Measurements from ENCODE around the gene GLP2R. TPM values are rescaled to one million over a fixed set of nuclear protein-coding genes. Genes with fewer than 3 reads are reported as not detected.

The GLP2R gene
- total and polyA plus RNA-seq, 2 experiments from 2014 or later, result not detected

- WGBS, 2 experiments (ENCODE audit: low coverage in 1 of 2, low lambda C conversion rate in 2 of 2, missing lambda C conversion rate in 2 of 2), result 37 to 44% methylated on average over 8 of the region's 8 CpGs
- Histone ChIP-seq H3K4me3 (no peak overlapping the region), H3K4me1 (ENCODE audit: insufficient read depth) (peaks cover 11% of the 10 kb centered on the region), H3K9me2 (ENCODE audit: insufficient read depth) (no peaks in the 10 kb centered on the region), H3K79me2 (ENCODE audit: insufficient read depth) (no peaks in the 10 kb centered on the region), H3K9me3 (ENCODE audit: low read depth) (no peaks in the 10 kb centered on the region), H4K20me1 (ENCODE audit: insufficient read depth) (no peaks in the 10 kb centered on the region), H3K36me3 (ENCODE audit: low read depth) (no peaks in the 10 kb centered on the region), H3K27me3 (replicated peaks; ENCODE audit: insufficient read depth) (no peaks in the 10 kb centered on the region), H2AFZ (no peak overlapping the region), H3K4me2 (ENCODE audit: unreplicated experiment) (no peak overlapping the region), H3K9ac (no peak overlapping the region), H3K27ac (no peak overlapping the region), H3F3A (ENCODE audit: insufficient read depth) (no peaks in the 10 kb centered on the region)
- no peak for DNase-seq
- no peak for TF ChIP-seq EZH2phosphoT487 (IDR thresholded peaks at IDR 0.05; ENCODE audit: insufficient read depth, low read depth)
- TF ChIP-seq EZH2 (IDR thresholded peaks at IDR 0.05; ENCODE audit: insufficient read depth, poor library complexity, severe bottlenecking), result no peak
- in situ Hi-C loops (cut with MboI), result no loop called here
Measured at GRCh38 chr17:9844153-9844552, 18.4 kb downstream of the GLP2R start.

GRCh38 chr17:9845306-9845705, 19.6 kb downstream of the GLP2R start:
- Histone ChIP-seq H3K9ac (no peak overlapping the region), H3K9me3 (ENCODE audit: low read depth) (no peaks in the 10 kb centered on the region), H3K36me3 (ENCODE audit: low read depth) (no peaks in the 10 kb centered on the region), H3K4me3 (no peak overlapping the region), H2AFZ (no peak overlapping the region), H3K4me1 (ENCODE audit: insufficient read depth) (peaks cover 11% of the 10 kb centered on the region), H3F3A (ENCODE audit: insufficient read depth) (no peaks in the 10 kb centered on the region), H4K20me1 (ENCODE audit: insufficient read depth) (no peaks in the 10 kb centered on the region), H3K27ac (no peak overlapping the region), H3K9me2 (ENCODE audit: insufficient read depth) (no peaks in the 10 kb centered on the region), H3K27me3 (replicated peaks; ENCODE audit: insufficient read depth) (no peaks in the 10 kb centered on the region), H3K4me2 (ENCODE audit: unreplicated experiment) (no peak overlapping the region), H3K79me2 (ENCODE audit: insufficient read depth) (no peaks in the 10 kb centered on the region)
- 77 to 90% methylated on average over 4 of the region's 4 CpGs for WGBS, 2 experiments (ENCODE audit: low coverage in 1 of 2, low lambda C conversion rate in 2 of 2, missing lambda C conversion rate in 2 of 2)
- TF ChIP-seq EZH2 (IDR thresholded peaks at IDR 0.05; ENCODE audit: insufficient read depth, poor library complexity, severe bottlenecking) (no peak), EZH2phosphoT487 (IDR thresholded peaks at IDR 0.05; ENCODE audit: insufficient read depth, low read depth) (no peak)
- no peak for DNase-seq
- in situ Hi-C loops (cut with MboI), result no loop called here

GRCh38 chr17:9850151-9850550, 24.4 kb downstream of the GLP2R start:
- Histone ChIP-seq H4K20me1 (ENCODE audit: insufficient read depth) (no peaks in the 10 kb centered on the region), H3K9ac (no peak overlapping the region), H2AFZ (no peak overlapping the region), H3K79me2 (ENCODE audit: insufficient read depth) (no peaks in the 10 kb centered on the region), H3K4me1 (ENCODE audit: insufficient read depth) (no peaks in the 10 kb centered on the region), H3K27me3 (replicated peaks; ENCODE audit: insufficient read depth) (no peaks in the 10 kb centered on the region), H3F3A (ENCODE audit: insufficient read depth) (no peaks in the 10 kb centered on the region), H3K4me2 (ENCODE audit: unreplicated experiment) (no peak overlapping the region), H3K36me3 (ENCODE audit: low read depth) (no peaks in the 10 kb centered on the region), H3K4me3 (no peak overlapping the region), H3K9me3 (ENCODE audit: low read depth) (no peaks in the 10 kb centered on the region), H3K9me2 (ENCODE audit: insufficient read depth) (no peaks in the 10 kb centered on the region), H3K27ac (no peak overlapping the region)
- 57 to 63% methylated on average over 5 of the region's 5 CpGs for WGBS, 2 experiments (ENCODE audit: low coverage in 1 of 2, low lambda C conversion rate in 2 of 2, missing lambda C conversion rate in 2 of 2)
- in situ Hi-C loops (cut with MboI), result no loop called here
- TF ChIP-seq EZH2phosphoT487 (IDR thresholded peaks at IDR 0.05; ENCODE audit: insufficient read depth, low read depth), result no peak
- no peak for TF ChIP-seq EZH2 (IDR thresholded peaks at IDR 0.05; ENCODE audit: insufficient read depth, poor library complexity, severe bottlenecking)
- DNase-seq, result no peak

- Histone ChIP-seq H3K9me2 (ENCODE audit: insufficient read depth) (no peaks in the 10 kb centered on the region), H3K4me2 (ENCODE audit: unreplicated experiment) (no peak overlapping the region), H3K9ac (no peak overlapping the region), H2AFZ (no peak overlapping the region), H3K4me3 (no peak overlapping the region), H4K20me1 (ENCODE audit: insufficient read depth) (no peaks in the 10 kb centered on the region), H3K9me3 (ENCODE audit: low read depth) (no peaks in the 10 kb centered on the region), H3K36me3 (ENCODE audit: low read depth) (no peaks in the 10 kb centered on the region), H3K27ac (no peak overlapping the region), H3K27me3 (replicated peaks; ENCODE audit: insufficient read depth) (no peaks in the 10 kb centered on the region), H3K4me1 (ENCODE audit: insufficient read depth) (no peaks in the 10 kb centered on the region), H3F3A (ENCODE audit: insufficient read depth) (no peaks in the 10 kb centered on the region), H3K79me2 (ENCODE audit: insufficient read depth) (no peaks in the 10 kb centered on the region)
- 40 to 41% methylated on average over 5 of the region's 5 CpGs for WGBS, 2 experiments (ENCODE audit: low coverage in 1 of 2, low lambda C conversion rate in 2 of 2, missing lambda C conversion rate in 2 of 2)
- in situ Hi-C loops (cut with MboI), result no loop called here
- no peak for DNase-seq
- TF ChIP-seq EZH2 (IDR thresholded peaks at IDR 0.05; ENCODE audit: insufficient read depth, poor library complexity, severe bottlenecking), result no peak
- TF ChIP-seq EZH2phosphoT487 (IDR thresholded peaks at IDR 0.05; ENCODE audit: insufficient read depth, low read depth), result no peak
Measured at GRCh38 chr17:9854255-9854654, 28.5 kb downstream of the GLP2R start.

- H3K9ac ChIP-seq, result no peak overlapping the region
Measured at GRCh38 chr17:9855036-9855435, 29.3 kb downstream of the GLP2R start.

More at GRCh38 chr17:9855036-9855435, 29.3 kb downstream of the GLP2R start:
- Histone ChIP-seq H3K27ac (no peak overlapping the region), H3K4me3 (no peak overlapping the region), H3K27me3 (replicated peaks; ENCODE audit: insufficient read depth) (no peaks in the 10 kb centered on the region), H4K20me1 (ENCODE audit: insufficient read depth) (no peaks in the 10 kb centered on the region), H3F3A (ENCODE audit: insufficient read depth) (no peaks in the 10 kb centered on the region), H3K9me3 (ENCODE audit: low read depth) (no peaks in the 10 kb centered on the region), H3K36me3 (ENCODE audit: low read depth) (no peaks in the 10 kb centered on the region), H3K79me2 (ENCODE audit: insufficient read depth) (no peaks in the 10 kb centered on the region), H3K9me2 (ENCODE audit: insufficient read depth) (no peaks in the 10 kb centered on the region), H2AFZ (no peak overlapping the region), H3K4me1 (ENCODE audit: insufficient read depth) (no peaks in the 10 kb centered on the region), H3K4me2 (ENCODE audit: unreplicated experiment) (no peak overlapping the region)
- DNase-seq, result no peak
- WGBS, 2 experiments (ENCODE audit: low coverage in 1 of 2, low lambda C conversion rate in 2 of 2, missing lambda C conversion rate in 2 of 2), result 68 to 79% methylated on average over 4 of the region's 4 CpGs
- no peak for TF ChIP-seq EZH2phosphoT487 (IDR thresholded peaks at IDR 0.05; ENCODE audit: insufficient read depth, low read depth)
- no peak for TF ChIP-seq EZH2 (IDR thresholded peaks at IDR 0.05; ENCODE audit: insufficient read depth, poor library complexity, severe bottlenecking)
- in situ Hi-C loops (cut with MboI), result no loop called here

Data from GM23248 (cell line).